ENCODE data around the gene MMEL1.
"Not testable (repeated sequence)": the region's sequence is repeated elsewhere in the genome, so short reads cannot be mapped to it uniquely, and the experiment has no call there.

The MMEL1 gene

GRCh38 chr1:2568187-2568816, 64.5 kb downstream of the MMEL1 start:
- DNase-seq: not testable (repeated sequence)

- no peak for DNase-seq
Measured at GRCh38 chr1:2567083-2567679, 65.6 kb downstream of the MMEL1 start.

GRCh38 chr1:2566101-2567045, 66.4 kb downstream of the MMEL1 start:
- DNase-seq: no peak

- no peak for DNase-seq
Measured at GRCh38 chr1:2564815-2565374, 67.9 kb downstream of the MMEL1 start.

GRCh38 chr1:2564006-2564814, 68.6 kb downstream of the MMEL1 start:
- DNase-seq: no peak

GRCh38 chr1:2563205-2563604, 69.6 kb downstream of the MMEL1 start:
- DNase-seq: no peak

- no peak for DNase-seq
Measured at GRCh38 chr1:2561898-2562895, 70.6 kb downstream of the MMEL1 start.

- no peak for DNase-seq
Measured at GRCh38 chr1:2561446-2561845, 71.4 kb downstream of the MMEL1 start.

- no peak for DNase-seq
Measured at GRCh38 chr1:2560299-2561073, 72.3 kb downstream of the MMEL1 start.

GRCh38 chr1:2559509-2560298, 73.1 kb downstream of the MMEL1 start:
- no peak for DNase-seq

- no peak for DNase-seq
Measured at GRCh38 chr1:2558861-2559260, 74.0 kb downstream of the MMEL1 start.

- no peak for DNase-seq
Measured at GRCh38 chr1:2558420-2558819, 74.4 kb downstream of the MMEL1 start.

- DNase-seq: no peak
Measured at GRCh38 chr1:2557482-2558400, 75.1 kb downstream of the MMEL1 start.

GRCh38 chr1:2556678-2557481, 75.9 kb downstream of the MMEL1 start:
- DNase-seq: no peak

GRCh38 chr1:2556277-2556677, 76.5 kb downstream of the MMEL1 start, which contains the start of gene TNFRSF14:
TNFRSF14 (plus strand) TSS chr1:2556371; CDS start chr1:2556665, 294 bp downstream.
- peak; percentile 68 for DNase-seq

GRCh38 chr1:2555634-2556276, 77.1 kb downstream of the MMEL1 start:
- DNase-seq: peak; percentile 87
